HFF-Myc (cell line): ENCODE measurements around the gene PRSS48.
"Not testable (repeated sequence)": the region's sequence is repeated elsewhere in the genome, so short reads cannot be mapped to it uniquely, and the experiment has no call there.

ENCODE experiments used
- DNase-seq: peaks from one replicate; pipeline ENCODE4 v3.0.0-alpha.2; 2011; ENCODE audit warnings: low read depth; ENCODE audit errors: extremely low read depth
- H3K4me3 ChIP-seq: replicated peaks from 2 replicates; pipeline ENCODE4 v1.5.1; 2011; ENCODE audit warnings: low read depth, mild to moderate bottlenecking, control low read depth, low read length
- CTCF ChIP-seq: IDR thresholded peaks from 2 replicates; pipeline ENCODE4 v1.5.1; 2012; ENCODE audit warnings: mild to moderate bottlenecking, low read depth, low read length, control low read depth; ENCODE audit errors: missing control alignments

PRSS48 gene

GRCh38 chr4:151263455-151263854 is 13.5 kb upstream of the PRSS48 start:
- H3K4me3 ChIP-seq = no peak overlapping the region
- no peak for DNase-seq
- TF ChIP-seq CTCF = no peak

- H3K4me3 ChIP-seq = no peak overlapping the region
- no peak for DNase-seq
- TF ChIP-seq CTCF = no peak
These were observed 10.5 kb upstream of the PRSS48 start for GRCh38 chr4:151266497-151266896.

- DNase-seq = no peak
- no peak overlapping the region for H3K4me3 ChIP-seq
- TF ChIP-seq CTCF = no peak
These were observed 9.9 kb upstream of the PRSS48 start for GRCh38 chr4:151267104-151267503.

DNA sequence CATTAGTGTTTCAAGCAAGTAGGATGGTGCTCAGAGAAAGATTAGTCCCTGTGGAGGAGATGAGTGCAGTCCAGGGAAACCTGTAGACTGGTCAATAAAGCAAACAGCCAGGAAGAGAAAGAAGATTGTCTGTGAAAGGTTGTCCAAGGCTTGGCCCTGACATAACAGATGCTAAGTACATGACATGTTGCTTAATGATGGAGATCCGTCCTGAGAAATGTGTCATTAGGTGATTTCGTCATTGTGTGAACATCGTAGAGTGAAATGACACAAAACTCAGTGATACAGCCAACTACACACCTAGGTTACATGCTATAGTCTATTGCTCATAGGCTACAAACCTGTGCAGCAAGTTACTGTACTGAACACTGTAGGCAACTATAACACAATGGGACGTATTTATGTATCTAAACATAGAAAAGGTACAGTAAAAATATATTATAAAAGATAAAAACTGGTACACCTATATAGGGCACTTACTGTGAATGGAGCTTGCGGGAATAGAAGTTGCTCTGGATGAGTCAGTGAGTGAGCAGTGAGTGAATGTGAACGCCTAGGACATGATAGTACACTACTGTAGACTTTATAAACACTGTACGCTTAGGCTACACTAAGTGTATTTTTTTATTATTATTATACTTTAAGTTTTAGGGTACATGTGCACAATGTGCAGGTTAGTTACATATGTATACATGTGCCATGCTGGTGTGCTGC is 9.0 kb upstream of the PRSS48 start:
- H3K4me3 ChIP-seq = no peak overlapping the region
- no peak for DNase-seq
- TF ChIP-seq CTCF = no peak

DNA sequence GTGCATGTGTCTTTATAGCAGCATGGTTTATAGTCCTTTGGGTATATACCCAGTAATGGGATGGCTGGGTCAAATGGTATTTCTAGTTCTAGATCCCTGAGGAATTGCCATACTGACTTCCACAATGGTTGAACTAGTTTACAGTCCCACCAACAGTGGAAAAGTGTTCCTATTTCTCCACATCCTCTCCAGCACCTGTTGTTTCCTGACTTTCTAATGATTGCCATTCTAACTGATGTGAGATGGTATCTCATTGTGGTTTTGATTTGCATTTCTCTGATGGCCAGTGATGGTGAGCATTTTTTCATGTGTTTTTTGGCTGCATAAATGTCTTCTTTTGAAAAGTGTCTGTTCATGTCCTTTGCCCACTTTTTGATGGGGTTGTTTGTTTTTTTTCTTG is 8.1 kb upstream of the PRSS48 start:
- not testable (repeated sequence) for H3K4me3 ChIP-seq, DNase-seq

GRCh38 chr4:151284534-151285245 is 7.7 kb downstream of the PRSS48 start:
- no peak for DNase-seq
- no peak overlapping the region for H3K4me3 ChIP-seq
- TF ChIP-seq CTCF = no peak

- DNase-seq = no peak
- TF ChIP-seq CTCF = no peak
- no peak overlapping the region for H3K4me3 ChIP-seq
These were observed 10.4 kb downstream of the PRSS48 start for GRCh38 chr4:151287409-151287808.
